Coronary artery (tissue), 2 donors: ENCODE measurements around the gene CSHL1.

Source experiments
- DNase-seq: peaks from one replicate; pipeline ENCODE4 v3.0.0-alpha.2; 2017; ENCODE audit warnings: low spot score
- H3K27ac ChIP-seq, 2 donors: fragments of 200-600 bp; sonication (generic); one replicate each; pipeline ENCODE4 v1.5.1; 2016 to 2019
- H3K4me3 ChIP-seq: fragments of 200-600 bp; sonication (generic); 2 replicates; pipeline ENCODE4 v1.5.1; 2016; ENCODE audit warnings: mild to moderate bottlenecking, moderate library complexity
- CTCF ChIP-seq: fragments of 200-600 bp; sonication (generic); IDR thresholded peaks from one replicate; pipeline ENCODE4 v1.5.1; 2019; ENCODE audit warnings: antibody characterized with exemption

The CSHL1 gene

GRCh38 chr17:63940584-63940983 is 29.5 kb upstream of the CSHL1 start:
- no peak overlapping the region for H3K4me3 ChIP-seq
- DNase-seq: no peak
- no peak for TF ChIP-seq CTCF
- H3K27ac ChIP-seq: no peak overlapping the region

- H3K4me3 ChIP-seq: no peak overlapping the region
- no peak overlapping the region for H3K27ac ChIP-seq
- no peak for DNase-seq
- TF ChIP-seq CTCF: no peak
Measured at GRCh38 chr17:63939884-63940283, 28.8 kb upstream of the CSHL1 start.

DNA sequence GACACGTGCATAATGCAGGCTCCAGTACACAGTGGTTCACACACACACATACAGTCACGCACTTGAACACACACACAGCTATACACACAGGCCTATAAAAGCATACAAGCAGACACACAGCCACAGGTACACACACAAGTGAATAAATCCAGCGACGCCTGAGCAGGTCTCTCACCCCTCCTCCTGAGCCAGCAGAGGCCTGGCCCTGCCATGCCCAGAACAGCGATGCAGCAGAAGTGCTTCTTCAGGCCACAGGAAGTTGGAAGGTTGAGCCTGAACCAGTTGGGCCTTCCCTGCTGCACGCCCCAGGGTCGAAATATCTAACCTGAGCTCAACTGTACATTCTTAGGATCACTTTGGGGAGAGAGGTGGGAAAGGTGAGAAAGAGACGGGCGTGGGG is 28.3 kb upstream of the CSHL1 start:
- no peak for TF ChIP-seq CTCF
- Histone ChIP-seq H3K27ac (no peak overlapping the region), H3K4me3 (no peak overlapping the region)
- DNase-seq: no peak

- TF ChIP-seq CTCF: no peak
- no peak for DNase-seq
- H3K27ac ChIP-seq: no peak overlapping the region
- no peak overlapping the region for H3K4me3 ChIP-seq
Measured at GRCh38 chr17:63937920-63938319, 26.9 kb upstream of the CSHL1 start.

- DNase-seq: no peak
- Histone ChIP-seq H3K27ac (no peak overlapping the region), H3K4me3 (no peak overlapping the region)
- TF ChIP-seq CTCF: no peak
Measured at GRCh38 chr17:63937319-63937718, 26.3 kb upstream of the CSHL1 start.

DNA sequence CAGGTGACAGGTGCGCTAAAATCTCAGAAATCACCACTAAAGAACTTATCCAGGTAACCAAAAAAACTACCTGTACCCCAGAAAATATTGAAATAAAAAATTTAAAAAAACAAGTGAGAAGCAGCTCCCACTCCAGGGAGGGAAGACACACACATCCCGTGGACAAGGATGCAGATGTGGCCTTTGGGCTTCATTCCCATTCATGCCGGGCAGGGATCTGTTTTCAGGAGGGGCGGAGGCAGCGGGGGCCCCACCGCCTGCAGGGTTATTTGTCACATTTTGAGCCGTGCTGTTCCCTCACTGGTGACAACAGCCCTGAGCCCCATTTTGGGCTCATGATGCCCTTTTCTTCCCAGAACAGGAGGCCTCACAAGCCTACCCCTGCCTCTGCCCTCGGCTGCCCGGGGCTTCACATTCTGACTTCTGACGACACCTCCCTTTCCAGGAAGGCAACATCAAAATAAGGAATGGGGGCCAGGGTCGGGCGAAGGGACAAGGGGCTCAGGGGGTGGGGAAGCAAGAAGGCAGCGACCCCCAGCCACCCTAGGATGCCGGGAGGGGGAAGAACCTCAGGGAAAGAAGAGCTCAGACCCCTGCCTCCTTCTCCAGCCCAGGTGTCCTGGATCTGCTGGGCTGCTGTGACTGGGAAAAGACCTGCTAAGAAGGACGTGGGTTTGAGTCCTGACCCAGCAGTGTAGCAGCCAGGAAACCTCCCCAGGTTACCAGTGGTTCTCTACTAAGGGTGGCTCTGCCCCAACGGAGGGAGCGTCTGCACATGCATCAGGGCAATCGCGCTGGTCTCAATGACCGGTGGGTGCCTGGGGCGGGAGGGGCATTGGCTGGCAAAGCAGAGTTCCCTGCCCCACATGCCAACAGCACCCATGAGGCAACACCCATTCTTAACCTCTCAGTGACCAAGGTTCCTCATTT is 23.4 kb upstream of the CSHL1 start:
- H3K4me3 ChIP-seq: no peak overlapping the region
- no peak overlapping the region for H3K27ac ChIP-seq
- no peak for DNase-seq
- no peak for TF ChIP-seq CTCF

DNA sequence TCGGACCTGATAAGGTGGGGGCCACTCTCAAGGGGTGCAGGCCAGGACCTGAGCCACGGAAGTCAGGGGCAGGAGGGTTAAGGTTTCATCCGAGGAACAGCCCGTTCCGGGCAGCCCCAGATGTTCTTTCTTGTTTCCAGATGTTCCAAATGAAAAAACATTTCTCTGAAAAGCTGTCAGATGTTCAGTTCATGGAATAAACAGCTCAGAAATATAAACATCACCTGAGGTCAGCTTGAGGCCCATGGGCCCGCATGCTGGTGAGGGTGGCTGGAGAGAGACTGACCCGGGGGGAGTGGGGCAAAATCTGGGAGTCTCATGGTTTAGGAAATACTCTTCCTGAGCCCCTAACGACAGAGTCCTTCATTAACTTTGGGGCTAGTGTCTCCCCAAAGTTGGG is 22.5 kb upstream of the CSHL1 start:
- DNase-seq: no peak
- TF ChIP-seq CTCF: no peak
- H3K4me3 ChIP-seq: no peak overlapping the region
- H3K27ac ChIP-seq: no peak overlapping the region
